ENCODE data around the gene NDST3. TPM values are rescaled to one million over a fixed set of nuclear protein-coding genes. Genes with fewer than 3 reads are reported as not detected.

Gene NDST3
- total RNA-seq, 1 donor from 2014 or later: 1.5 TPM

- no peaks in the 10 kb centered on the region for H3K9me3 Mint-ChIP-seq
- H3K27me3 Mint-ChIP-seq: peaks cover 7% of the 10 kb centered on the region
- H3K36me3 Mint-ChIP-seq: no peaks in the 10 kb centered on the region
- TF ChIP-seq CTCF (conservative IDR thresholded peaks at IDR 0.05): peak; percentile 86
- H3K4me3 Mint-ChIP-seq: no peak overlapping the region
- DNase-seq (ENCODE audit: extremely low spot score, unreplicated experiment): no peak
- H3K4me1 Mint-ChIP-seq (ENCODE audit: unreplicated experiment): peaks cover 8% of the 10 kb centered on the region
- no peak overlapping the region for H3K27ac Mint-ChIP-seq
These were observed 190.1 kb downstream of the NDST3 start for GRCh38 chr4:118224243-118224829.

GRCh38 chr4:118225511-118225910 lies 191.2 kb downstream of the NDST3 start:
- TF ChIP-seq CTCF (conservative IDR thresholded peaks at IDR 0.05): no peak
- no peaks in the 10 kb centered on the region for H3K9me3 Mint-ChIP-seq
- H3K27ac Mint-ChIP-seq: no peak overlapping the region
- DNase-seq (ENCODE audit: extremely low spot score, unreplicated experiment): no peak
- no peaks in the 10 kb centered on the region for H3K36me3 Mint-ChIP-seq
- peaks cover 4% of the 10 kb centered on the region for H3K27me3 Mint-ChIP-seq
- no peak overlapping the region for H3K4me3 Mint-ChIP-seq
- peaks cover 8% of the 10 kb centered on the region for H3K4me1 Mint-ChIP-seq (ENCODE audit: unreplicated experiment)

GRCh38 chr4:118226311-118227010 lies 192.2 kb downstream of the NDST3 start:
- no peaks in the 10 kb centered on the region for H3K9me3 Mint-ChIP-seq
- DNase-seq (ENCODE audit: extremely low spot score, unreplicated experiment): no peak
- no peak for TF ChIP-seq CTCF (conservative IDR thresholded peaks at IDR 0.05)
- H3K4me3 Mint-ChIP-seq: no peak overlapping the region
- peaks cover 4% of the 10 kb centered on the region for H3K27me3 Mint-ChIP-seq
- peaks cover 8% of the 10 kb centered on the region for H3K4me1 Mint-ChIP-seq (ENCODE audit: unreplicated experiment)
- H3K27ac Mint-ChIP-seq: no peak overlapping the region
- H3K36me3 Mint-ChIP-seq: no peaks in the 10 kb centered on the region

- H3K9me3 Mint-ChIP-seq: no peaks in the 10 kb centered on the region
- no peak overlapping the region for H3K4me3 Mint-ChIP-seq
- H3K27me3 Mint-ChIP-seq: no peaks in the 10 kb centered on the region
- DNase-seq (ENCODE audit: extremely low spot score, unreplicated experiment): no peak
- H3K4me1 Mint-ChIP-seq (ENCODE audit: unreplicated experiment): no peaks in the 10 kb centered on the region
- no peak for TF ChIP-seq CTCF (conservative IDR thresholded peaks at IDR 0.05)
- no peak overlapping the region for H3K27ac Mint-ChIP-seq
- no peaks in the 10 kb centered on the region for H3K36me3 Mint-ChIP-seq
These were observed 201.4 kb downstream of the NDST3 start for GRCh38 chr4:118235566-118236120.

GRCh38 chr4:118237531-118237930 lies 203.2 kb downstream of the NDST3 start:
- H3K36me3 Mint-ChIP-seq: no peaks in the 10 kb centered on the region
- no peak overlapping the region for H3K27ac Mint-ChIP-seq
- H3K4me3 Mint-ChIP-seq: no peak overlapping the region
- no peaks in the 10 kb centered on the region for H3K4me1 Mint-ChIP-seq (ENCODE audit: unreplicated experiment)
- DNase-seq (ENCODE audit: extremely low spot score, unreplicated experiment): no peak
- TF ChIP-seq CTCF (conservative IDR thresholded peaks at IDR 0.05): no peak
- no peaks in the 10 kb centered on the region for H3K9me3 Mint-ChIP-seq
- H3K27me3 Mint-ChIP-seq: no peaks in the 10 kb centered on the region
